K562 (cell line): ENCODE results near the gene VPREB1. TPM values are rescaled to one million over a fixed set of nuclear protein-coding genes. Genes with fewer than 3 reads are reported as not detected.

Experiments used
- ARHGAP35 ChIP-seq: fragments of 450-650 bp; IDR thresholded peaks from 2 replicates; pipeline ENCODE4 v1.6.1; 2018; ENCODE audit not compliant: partially characterized antibody
- CBX3 ChIP-seq, 2 experiments: IDR thresholded peaks; 1 replicate in 1 of 2; 2 replicates in 1 of 2; pipeline ENCODE4 v1.6.1; 2012; ENCODE audit warnings: inconsistent platforms in 2 of 2, low read length in 2 of 2, borderline replicate concordance in 1 of 2, control low read depth in 1 of 2
- COPS2 ChIP-seq: fragments of 450-650 bp; conservative IDR thresholded peaks from 2 replicates; pipeline ENCODE4 v1.6.1; 2016; ENCODE audit warnings: mild to moderate bottlenecking, moderate library complexity
- DACH1 ChIP-seq: fragments of 450-650 bp; IDR thresholded peaks from 2 replicates; pipeline ENCODE4 v1.6.1; 2018; ENCODE audit not compliant: partially characterized antibody
- EHMT2 ChIP-seq: fragments of 450-650 bp; IDR thresholded peaks from 2 replicates; pipeline ENCODE4 v1.6.1; 2018; ENCODE audit warnings: antibody characterized with exemption
- ERF ChIP-seq: fragments of 450-650 bp; formaldehyde crosslinking; IDR thresholded peaks from 2 replicates; pipeline ENCODE4 v1.4.0; 2020; ENCODE audit warnings: mild to moderate bottlenecking, mixed read lengths
- GMEB1 ChIP-seq: fragments of 250-450 bp; sonication (Bioruptor Pico); IDR thresholded peaks from 2 replicates; pipeline ENCODE4 v1.4.0; 2020; ENCODE audit warnings: mild to moderate bottlenecking
- HMGXB4 ChIP-seq: sonication (generic); formaldehyde crosslinking; IDR thresholded peaks from 2 replicates; pipeline ENCODE4 v1.8.1; 2023; ENCODE audit warnings: mild to moderate bottlenecking, missing genetic modification reagents
- PHF21A ChIP-seq: fragments of 450-650 bp; IDR thresholded peaks from 2 replicates; pipeline ENCODE4 v1.6.1; 2017; ENCODE audit warnings: low read depth, borderline replicate concordance
- POLR2AphosphoS5 ChIP-seq: IDR thresholded peaks from 2 replicates; pipeline ENCODE4 v1.6.1; 2011; ENCODE audit warnings: mild to moderate bottlenecking, low read depth, low read length, moderate library complexity; ENCODE audit not compliant: control insufficient read depth, insufficient read depth
- SMAD2 ChIP-seq: fragments of 150-350 bp; IDR thresholded peaks from 2 replicates; pipeline ENCODE4 v1.6.1; 2014; ENCODE audit warnings: low read depth, mild to moderate bottlenecking, low read length
- SMAD4 ChIP-seq: fragments of 250-450 bp; sonication (Bioruptor Pico); conservative IDR thresholded peaks from 2 replicates; pipeline ENCODE4 v1.8.0; 2021; ENCODE audit warnings: inconsistent platforms, mild to moderate bottlenecking, moderate library complexity
- TARDBP ChIP-seq: fragments of 450-650 bp; IDR thresholded peaks from 2 replicates; pipeline ENCODE4 v1.6.1; 2016
- ZNF175 ChIP-seq: fragments of 200-800 bp; sonication (Bioruptor generic); IDR thresholded peaks from 2 replicates; pipeline ENCODE4 v1.6.1; 2016; ENCODE audit warnings: low read depth, mild to moderate bottlenecking, missing genetic modification characterization, missing compliant biosample characterization
- ZNF79 ChIP-seq: fragments of 250-450 bp; sonication (Bioruptor Pico); IDR thresholded peaks from 2 replicates; pipeline ENCODE4 v1.4.0; 2020; ENCODE audit warnings: low read depth, mild to moderate bottlenecking, moderate library complexity
- polyA plus RNA-seq, 8 experiments: library from polyadenylated mRNA; depleted of rRNA in 4 of 8; stranded (reverse) in 5 of 8; unstranded in 3 of 8; fragments of >200 nt; fragmentation: Nextera tagmentation in 2 of 8; fragmentation: Illumina TruSeq in 1 of 8; extraction: Ambion mirVana in 2 of 8; extraction: Trizol in 1 of 8; gene quantifications; 2 replicates each; pipeline versions ENCODE4 v1.2.1 to v1.2.3, GENCODE V29; 2011 to 2014; ENCODE audit warnings: inconsistent platforms in 1 of 8, missing spikeins in 1 of 8
- total RNA-seq, 7 experiments: library from RNA; depleted of rRNA in 6 of 7; stranded (reverse); fragments of >200 nt in 6 of 7; fragmentation: Illumina TruSeq in 2 of 7; extraction: Trizol in 2 of 7; gene quantifications; 2 replicates each; pipeline versions ENCODE4 v1.2.1 to v1.2.3, GENCODE V29; 2011 to 2021; ENCODE audit warnings: low replicate concordance in 1 of 7
- TF ChIP-seq, protein P1 (sequence below), 2 experiments: fragments of 450-650 bp; IDR thresholded peaks; 2 replicates each; pipeline ENCODE4 v1.6.1; 2016
- TF ChIP-seq, protein P2 (sequence below), 3 experiments: fragments of 200-800 bp in 1 of 3; fragments of 250-450 bp in 1 of 3; fragments of 450-650 bp in 1 of 3; sonication (Bioruptor Pico) in 1 of 3; sonication (Bioruptor generic) in 1 of 3; formaldehyde crosslinking in 1 of 3; IDR thresholded peaks; 2 replicates each; pipeline versions ENCODE4 v1.6.1 to v1.8.0; 2016 to 2022; ENCODE audit warnings: mild to moderate bottlenecking in 2 of 3, missing genetic modification characterization in 2 of 3, missing compliant biosample characterization in 1 of 3, moderate library complexity in 1 of 3

VPREB1 gene
- total and polyA plus RNA-seq, 9 of the 15 experiments (the other 6 are each of a cell fraction or from before 2014, with no cell fraction given) = not detected

- 0 out of 2 replicates have a peak, but pooled peaks have one; percentile 39 for TF ChIP-seq EHMT2
- TF ChIP-seq SMAD4 (CRISPR knock-in tag) = peak; percentile 76
- TF ChIP-seq, protein P1, sequence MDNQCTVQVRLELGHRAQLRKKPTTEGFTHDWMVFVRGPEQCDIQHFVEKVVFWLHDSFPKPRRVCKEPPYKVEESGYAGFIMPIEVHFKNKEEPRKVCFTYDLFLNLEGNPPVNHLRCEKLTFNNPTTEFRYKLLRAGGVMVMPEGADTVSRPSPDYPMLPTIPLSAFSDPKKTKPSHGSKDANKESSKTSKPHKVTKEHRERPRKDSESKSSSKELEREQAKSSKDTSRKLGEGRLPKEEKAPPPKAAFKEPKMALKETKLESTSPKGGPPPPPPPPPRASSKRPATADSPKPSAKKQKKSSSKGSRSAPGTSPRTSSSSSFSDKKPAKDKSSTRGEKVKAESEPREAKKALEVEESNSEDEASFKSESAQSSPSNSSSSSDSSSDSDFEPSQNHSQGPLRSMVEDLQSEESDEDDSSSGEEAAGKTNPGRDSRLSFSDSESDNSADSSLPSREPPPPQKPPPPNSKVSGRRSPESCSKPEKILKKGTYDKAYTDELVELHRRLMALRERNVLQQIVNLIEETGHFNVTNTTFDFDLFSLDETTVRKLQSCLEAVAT (IDR thresholded peaks at IDR 0.05) = peak; percentile 71 to 98; a peak in 3 of 4 replicates
- TF ChIP-seq GMEB1 (CRISPR knock-in tag) = peak; percentile 50; the same call in 1 of the 2 replicates
- peak; percentile 75 for TF ChIP-seq ARHGAP35
- peak; percentile 95 for TF ChIP-seq TARDBP
- TF ChIP-seq, protein P2, sequence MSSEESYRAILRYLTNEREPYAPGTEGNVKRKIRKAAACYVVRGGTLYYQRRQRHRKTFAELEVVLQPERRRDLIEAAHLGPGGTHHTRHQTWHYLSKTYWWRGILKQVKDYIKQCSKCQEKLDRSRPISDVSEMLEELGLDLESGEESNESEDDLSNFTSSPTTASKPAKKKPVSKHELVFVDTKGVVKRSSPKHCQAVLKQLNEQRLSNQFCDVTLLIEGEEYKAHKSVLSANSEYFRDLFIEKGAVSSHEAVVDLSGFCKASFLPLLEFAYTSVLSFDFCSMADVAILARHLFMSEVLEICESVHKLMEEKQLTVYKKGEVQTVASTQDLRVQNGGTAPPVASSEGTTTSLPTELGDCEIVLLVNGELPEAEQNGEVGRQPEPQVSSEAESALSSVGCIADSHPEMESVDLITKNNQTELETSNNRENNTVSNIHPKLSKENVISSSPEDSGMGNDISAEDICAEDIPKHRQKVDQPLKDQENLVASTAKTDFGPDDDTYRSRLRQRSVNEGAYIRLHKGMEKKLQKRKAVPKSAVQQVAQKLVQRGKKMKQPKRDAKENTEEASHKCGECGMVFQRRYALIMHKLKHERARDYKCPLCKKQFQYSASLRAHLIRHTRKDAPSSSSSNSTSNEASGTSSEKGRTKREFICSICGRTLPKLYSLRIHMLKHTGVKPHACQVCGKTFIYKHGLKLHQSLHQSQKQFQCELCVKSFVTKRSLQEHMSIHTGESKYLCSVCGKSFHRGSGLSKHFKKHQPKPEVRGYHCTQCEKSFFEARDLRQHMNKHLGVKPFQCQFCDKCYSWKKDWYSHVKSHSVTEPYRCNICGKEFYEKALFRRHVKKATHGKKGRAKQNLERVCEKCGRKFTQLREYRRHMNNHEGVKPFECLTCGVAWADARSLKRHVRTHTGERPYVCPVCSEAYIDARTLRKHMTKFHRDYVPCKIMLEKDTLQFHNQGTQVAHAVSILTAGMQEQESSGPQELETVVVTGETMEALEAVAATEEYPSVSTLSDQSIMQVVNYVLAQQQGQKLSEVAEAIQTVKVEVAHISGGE (CRISPR knock-in tag; IDR thresholded peaks at IDR 0.05) = 0 out of 6 replicates have a peak, but pooled peaks of 1 of the 3 experiments have one; percentile 10
- no peak for TF ChIP-seq ZNF79 (CRISPR knock-in tag)
- peak; percentile 86; the same call in 1 of the 2 replicates for TF ChIP-seq HMGXB4 (CRISPR knock-in tag)
- no peak for TF ChIP-seq COPS2
- peak in 1 of 2 experiments; percentile 90; a peak in 2 of 3 replicates for TF ChIP-seq CBX3 (IDR thresholded peaks at IDR 0.05; ENCODE audit: borderline replicate concordance in 1 of 2, low read length in 2 of 2)
- TF ChIP-seq ERF = peak; percentile 76; the same call in 1 of the 2 replicates
- TF ChIP-seq PHF21A = peak; percentile 69; the same call in 1 of the 2 replicates
- TF ChIP-seq SMAD2 = no peak
- peak; percentile 84 for TF ChIP-seq DACH1
- TF ChIP-seq POLR2AphosphoS5 = peak; percentile 92
- no peak for TF ChIP-seq ZNF175 (CRISPR knock-in tag)
These were observed 49.1 kb upstream of the VPREB1 start (continued) for GRCh38 chr22:22195265-22196017.
